Sciatic nerve (tissue), 2 donors: Measurements from ENCODE around the gene TFB1M. TPM values are rescaled to one million over a fixed set of nuclear protein-coding genes. Genes with fewer than 3 reads are reported as not detected.
"Not testable (repeated sequence)": the region's sequence is repeated elsewhere in the genome, so short reads cannot be mapped to it uniquely, and the experiment has no call there.

ENCODE experiments used
- ATAC-seq: fragments of 200-7000 bp; cut with Tn5 transposase; one replicate; pipeline ENCODE4 v1.9.1; 2020; ENCODE audit warnings: mild to moderate bottlenecking, moderate library complexity
- DNase-seq: peaks from one replicate; pipeline ENCODE4 v3.0.0-alpha.2; 2020; ENCODE audit warnings: low spot score
- intact Hi-C: fragments of 100-400 bp; cut with DNase I; formaldehyde crosslinking; loops from one replicate; pipeline ENCODE4 v1.14.2; 2022
- total RNA-seq: library from RNA; stranded (reverse); fragmentation: NEBNext Ultra II Directional; extraction: Animal tissue kit (Norgen Biotek cat#: 25700); gene quantifications from one replicate; pipeline ENCODE4 v1.2.1, GENCODE V29; 2021
- donor health status: DM: no; HTN: no; CAD: no.
- donor health status: DM: no; HTN: no; CAD: no.

Gene TFB1M
- total RNA-seq = 34.6 TPM

DNA sequence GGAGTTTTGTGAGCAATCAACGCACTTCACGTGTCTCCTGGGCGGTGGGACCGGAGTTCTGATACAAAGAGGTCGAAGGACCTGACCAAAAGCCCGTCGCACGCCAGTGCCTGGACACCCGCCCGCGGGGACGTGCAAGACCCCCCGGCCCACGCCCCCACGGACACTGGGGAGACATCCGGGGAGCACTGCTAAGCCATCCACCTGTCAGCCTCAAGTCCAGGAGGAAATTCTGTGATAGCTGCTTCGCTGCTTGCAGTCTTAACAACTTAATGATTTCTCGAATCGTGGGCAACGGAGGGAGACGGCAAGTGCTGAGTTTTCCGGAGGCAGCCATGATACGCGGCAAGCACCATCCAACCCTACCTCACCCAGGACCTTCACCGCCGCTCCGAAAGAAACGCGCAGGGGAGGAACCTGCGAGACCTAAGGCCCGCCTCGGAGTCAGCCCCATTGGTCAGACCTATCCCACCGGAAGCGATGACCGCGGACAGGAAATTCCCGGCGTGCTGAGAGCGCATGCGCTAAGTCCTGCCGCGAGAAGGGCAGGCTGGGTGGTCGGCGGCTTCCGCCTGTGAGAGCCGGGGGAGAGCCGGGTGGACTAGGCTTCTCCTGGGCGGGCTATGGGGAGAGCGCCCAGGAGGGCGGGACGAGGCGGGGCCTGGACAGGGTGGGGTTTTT, at the start of gene TFB1M:
TSS of gene TFB1M (minus strand) at position 393 of the 681 bp plus-strand sequence. CDS start at position 337, 56 bp downstream.
- ATAC-seq (peak; percentile 99), DNase-seq (peak; percentile 99)
- intact Hi-C loops = no loop called here

DNA sequence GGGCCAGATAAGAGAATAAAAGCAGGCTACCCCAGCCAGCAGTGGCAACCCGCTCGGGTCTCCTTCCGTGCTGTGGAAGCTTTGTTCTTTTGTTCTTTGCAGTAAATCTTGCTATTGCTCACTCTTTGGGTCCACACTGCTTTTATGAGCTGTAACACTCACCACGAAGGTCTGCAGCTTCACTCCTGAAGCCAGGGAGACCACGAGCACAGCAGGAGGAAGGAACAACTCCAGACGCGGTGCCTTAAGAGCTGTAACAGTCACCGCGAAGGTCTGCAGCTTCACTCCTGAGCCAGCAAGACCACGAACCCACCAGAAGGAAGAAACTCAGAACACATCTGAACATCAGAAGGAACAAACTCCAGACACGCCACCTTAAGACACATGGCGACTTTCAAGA, 49.7 kb upstream of the TFB1M start:
- ATAC-seq, DNase-seq, intact Hi-C loops: not testable (repeated sequence)

DNA sequence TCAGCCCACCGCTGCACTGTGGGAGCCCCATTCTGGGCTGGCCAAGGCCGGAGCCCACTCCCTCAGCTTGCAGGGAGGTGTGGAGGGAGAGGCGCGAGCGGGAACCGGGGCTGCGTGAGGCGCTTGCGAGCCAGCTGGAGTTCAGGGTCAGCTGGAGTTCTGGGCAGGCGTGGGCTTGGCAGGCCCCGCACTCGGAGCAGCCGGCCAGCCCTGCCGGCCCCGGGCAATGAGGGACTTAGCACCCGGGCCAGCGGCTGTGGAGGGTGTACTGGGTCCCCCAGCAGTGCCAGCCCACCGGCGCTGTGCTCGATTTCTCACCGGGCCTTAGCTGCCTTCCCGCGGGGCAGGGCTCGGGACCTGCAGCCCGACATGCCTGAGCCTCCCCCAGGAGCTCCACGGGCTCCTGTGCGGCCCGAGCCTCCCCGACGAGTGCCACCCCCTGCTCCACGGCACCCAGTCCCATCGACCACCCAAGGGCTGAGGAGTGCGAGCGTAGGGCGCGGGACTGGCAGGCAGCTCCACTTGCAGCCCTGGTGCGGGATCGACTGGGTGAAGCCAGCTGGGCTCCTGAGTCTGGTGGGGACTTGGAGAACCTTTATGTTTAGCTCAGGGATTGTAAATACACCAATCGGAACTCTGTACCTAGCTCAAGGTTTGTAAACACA, 48.8 kb upstream of the TFB1M start:
- ATAC-seq, intact Hi-C loops: not testable (repeated sequence)

DNA sequence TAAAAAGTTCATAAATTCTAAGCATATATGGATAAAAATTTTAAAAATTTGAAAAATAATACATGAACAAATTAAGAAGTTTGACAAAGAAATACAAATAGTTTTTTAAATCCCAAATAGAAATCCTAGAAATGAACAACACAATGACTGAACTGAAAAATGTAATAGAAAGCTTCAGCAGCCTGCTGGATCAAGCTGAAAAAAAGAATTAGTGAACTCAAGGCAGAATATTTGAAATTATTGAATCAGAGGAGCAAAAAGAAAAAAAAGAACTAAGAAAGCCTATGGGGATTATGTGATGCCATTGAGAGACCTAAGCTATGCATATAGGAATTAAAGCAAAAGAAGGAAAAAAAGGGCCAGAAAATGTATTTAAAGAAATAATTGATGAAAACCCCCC, 39.9 kb upstream of the TFB1M start:
- no peak for DNase-seq
- intact Hi-C loops = no loop called here
- no peak for ATAC-seq

More for the DNA sequence above, 48.8 kb upstream of the TFB1M start:
- not testable (repeated sequence) for DNase-seq

DNA sequence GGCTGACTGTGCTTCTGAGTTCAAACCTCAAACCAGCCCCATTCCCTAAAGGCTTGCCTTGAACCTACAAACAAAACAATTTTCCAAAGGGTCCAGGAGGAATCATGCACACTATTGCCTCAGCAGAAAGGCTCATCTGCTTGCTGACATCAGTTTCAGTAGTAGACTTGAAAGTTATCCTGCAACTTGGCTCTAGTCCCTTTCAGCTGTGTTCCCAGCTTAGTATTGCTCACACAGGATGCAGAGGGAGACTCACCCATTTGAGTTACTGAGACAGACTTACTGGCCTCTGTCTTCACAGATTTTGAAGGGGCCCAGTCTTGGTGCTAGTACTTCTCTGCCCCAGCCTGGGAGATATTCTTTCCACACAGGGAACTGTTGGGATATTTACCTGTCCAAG, 38.5 kb upstream of the TFB1M start:
- ATAC-seq (no peak), DNase-seq (no peak)
- intact Hi-C loops = no loop called here

DNA sequence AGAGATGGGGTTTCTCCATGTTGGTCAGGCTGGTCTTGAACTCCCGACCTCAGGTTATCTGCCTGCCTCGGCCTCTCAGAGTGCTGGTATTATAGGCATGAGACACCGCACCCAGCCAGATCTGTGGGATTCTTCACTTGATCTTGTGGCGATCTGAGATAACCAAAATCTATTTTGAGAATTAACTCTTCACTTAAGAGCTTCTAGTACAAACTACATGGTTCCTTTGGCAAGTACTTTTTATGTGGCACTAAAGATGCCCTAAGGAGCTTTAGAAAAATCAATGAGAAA, 37.8 kb upstream of the TFB1M start:
- intact Hi-C loops = no loop called here
- ATAC-seq (no peak), DNase-seq (no peak)

DNA sequence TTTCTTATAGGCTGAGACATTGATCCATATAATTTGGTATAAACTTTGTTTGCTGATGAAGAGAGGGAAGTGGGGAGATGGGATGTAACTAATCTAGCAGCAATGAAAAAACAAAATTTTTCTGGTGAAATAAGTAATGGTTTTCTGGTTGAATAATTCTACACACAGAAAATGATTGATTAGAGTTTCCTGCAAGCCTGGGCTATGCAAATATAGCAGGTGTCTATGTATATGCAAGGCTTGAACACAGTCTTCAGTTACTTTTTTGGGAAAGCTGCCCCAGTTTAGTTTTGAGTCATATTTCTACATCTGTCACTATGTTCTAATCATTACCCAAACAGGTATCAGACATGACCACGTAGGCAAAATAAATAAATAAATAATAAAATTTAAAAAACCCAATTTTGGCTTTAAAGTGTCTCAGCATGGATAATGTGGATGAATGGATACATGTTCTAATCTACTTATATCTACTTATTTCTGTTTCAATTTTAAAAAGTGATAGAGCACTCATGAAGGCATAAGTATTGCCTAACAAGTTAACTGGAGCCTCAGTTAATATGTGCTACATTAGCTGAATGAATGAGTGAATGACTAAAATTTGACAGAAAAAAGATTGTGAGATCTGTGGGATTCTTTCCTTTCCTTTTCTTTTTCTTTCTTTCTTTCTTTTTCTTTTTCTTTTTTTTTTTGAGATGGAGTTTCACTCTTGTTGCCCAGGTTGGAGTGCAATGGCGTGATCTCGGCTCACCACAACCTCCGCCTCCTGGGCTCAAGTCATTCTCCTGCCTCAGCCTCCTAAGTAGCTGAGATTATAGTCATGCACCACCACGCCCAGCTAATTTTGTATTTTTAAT, 37.2 kb upstream of the TFB1M start:
- intact Hi-C loops = no loop called here
- ATAC-seq = no peak

DNA sequence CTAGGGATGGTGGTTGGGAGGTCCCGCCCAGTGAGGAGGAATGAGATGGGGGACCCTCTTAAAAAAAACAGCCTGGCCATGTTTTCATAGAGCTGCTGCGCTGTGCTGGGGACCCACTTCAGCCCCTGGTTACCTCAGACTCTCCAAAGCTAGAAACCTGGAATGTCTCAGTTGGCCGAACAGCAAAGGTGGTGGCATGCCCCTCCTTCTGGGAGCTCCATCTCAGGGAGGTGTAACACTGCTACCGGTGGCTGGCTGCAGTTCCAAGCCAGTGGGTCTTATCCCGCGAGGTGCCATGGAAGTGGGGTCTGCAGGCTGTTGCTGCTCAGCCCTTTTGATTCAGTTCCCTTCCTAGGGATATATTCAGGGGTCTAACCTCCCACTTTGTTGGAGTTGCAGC, 35.7 kb upstream of the TFB1M start:
- intact Hi-C loops = no loop called here
- DNase-seq = no peak
- ATAC-seq = no peak

More for the DNA sequence above, 37.2 kb upstream of the TFB1M start:
- no peak for DNase-seq

DNA sequence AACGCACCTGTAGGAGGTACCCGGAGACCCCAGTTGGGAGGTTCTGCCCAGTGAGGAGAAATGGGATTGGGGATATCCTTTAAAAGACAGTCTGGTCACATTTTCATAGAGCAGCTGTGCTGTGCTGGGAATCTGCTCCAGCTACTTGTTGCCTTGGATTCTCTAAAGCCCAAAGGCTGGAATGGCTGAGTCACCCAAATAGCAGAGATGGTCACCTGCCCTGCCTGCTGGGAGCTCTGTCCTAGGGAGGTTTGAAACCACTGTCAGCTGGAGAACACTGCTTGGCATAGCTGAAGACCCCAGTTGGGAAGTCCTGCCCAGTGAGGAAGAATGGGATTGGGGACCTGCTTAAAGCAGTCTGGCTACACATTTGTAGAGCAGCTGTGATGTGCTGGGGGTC, 34.8 kb upstream of the TFB1M start:
- ATAC-seq (no peak), DNase-seq (no peak)
- intact Hi-C loops = no loop called here

DNA sequence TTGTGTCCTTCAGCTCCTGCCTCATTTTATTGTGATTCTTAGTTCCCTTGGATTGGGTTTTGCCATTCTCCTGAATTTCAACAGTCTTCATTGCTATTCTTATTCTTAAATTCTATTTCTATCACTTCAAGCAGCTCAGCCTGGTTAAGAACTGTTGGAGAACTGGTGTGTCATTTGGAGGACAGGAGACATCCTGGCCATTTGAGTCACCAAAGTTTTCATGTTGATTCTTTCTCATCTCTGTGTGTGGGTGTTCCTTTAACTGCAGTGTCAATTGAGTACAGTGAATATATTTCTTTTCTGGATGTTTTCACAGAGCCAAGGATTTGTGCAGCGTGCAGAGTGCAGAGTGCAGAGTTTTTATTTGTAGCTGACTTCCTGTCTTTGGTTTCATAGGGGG, 33.5 kb upstream of the TFB1M start:
- DNase-seq = no peak
- intact Hi-C loops = no loop called here
- ATAC-seq = no peak

DNA sequence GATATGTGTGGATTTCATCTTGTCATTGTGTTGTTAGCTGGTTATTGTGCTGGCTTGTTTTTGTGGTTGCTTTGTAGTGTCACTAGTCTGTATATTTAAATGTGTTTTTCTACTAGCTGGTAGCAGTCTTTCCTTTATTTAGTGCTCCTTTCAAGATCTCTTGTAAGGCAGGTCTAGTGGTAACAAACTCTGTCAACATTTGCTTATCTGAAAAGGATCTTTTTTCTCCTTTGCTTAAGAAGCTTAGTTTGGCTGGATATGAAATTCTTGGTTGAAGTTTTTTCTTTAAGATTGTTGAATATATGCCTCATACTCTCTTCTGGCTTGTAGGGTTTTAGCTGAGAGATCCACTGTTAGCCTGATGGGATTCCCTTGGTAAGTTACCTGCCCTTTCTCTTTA, 32.7 kb upstream of the TFB1M start:
- intact Hi-C loops = no loop called here
- DNase-seq = no peak
- no peak for ATAC-seq

DNA sequence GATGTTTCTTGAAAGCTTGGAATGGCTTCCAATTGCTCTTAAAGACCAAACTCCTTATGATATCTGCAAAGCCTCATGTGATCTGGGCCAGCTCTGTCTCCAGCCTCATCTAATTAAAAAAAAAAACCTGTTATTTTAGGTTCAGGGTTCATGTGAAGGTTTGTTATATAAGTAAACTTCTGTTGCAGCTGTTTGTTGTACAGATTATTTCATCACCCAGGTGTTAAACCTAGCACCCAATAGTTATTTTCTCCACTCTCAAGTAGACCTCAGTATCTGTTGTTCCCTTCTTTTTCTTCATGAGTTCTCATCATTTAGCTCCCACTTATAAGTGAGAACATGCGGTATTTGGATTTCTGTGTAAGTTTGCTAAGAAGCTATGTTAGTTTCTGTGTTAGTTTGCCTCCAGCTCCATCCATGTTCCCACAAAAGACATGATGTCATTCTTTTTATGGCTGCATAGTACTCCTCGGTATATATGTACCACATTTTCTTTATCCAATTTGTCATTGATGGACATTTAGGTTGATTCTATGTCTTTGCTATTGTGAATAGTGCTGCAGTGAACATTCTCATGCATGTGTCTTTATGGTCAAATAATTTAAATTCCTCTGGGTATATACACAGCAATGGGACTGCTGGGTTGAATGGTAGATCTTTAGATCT, 30.2 kb upstream of the TFB1M start:
- ATAC-seq (no peak), DNase-seq (no peak)
- intact Hi-C loops = no loop called here

DNA sequence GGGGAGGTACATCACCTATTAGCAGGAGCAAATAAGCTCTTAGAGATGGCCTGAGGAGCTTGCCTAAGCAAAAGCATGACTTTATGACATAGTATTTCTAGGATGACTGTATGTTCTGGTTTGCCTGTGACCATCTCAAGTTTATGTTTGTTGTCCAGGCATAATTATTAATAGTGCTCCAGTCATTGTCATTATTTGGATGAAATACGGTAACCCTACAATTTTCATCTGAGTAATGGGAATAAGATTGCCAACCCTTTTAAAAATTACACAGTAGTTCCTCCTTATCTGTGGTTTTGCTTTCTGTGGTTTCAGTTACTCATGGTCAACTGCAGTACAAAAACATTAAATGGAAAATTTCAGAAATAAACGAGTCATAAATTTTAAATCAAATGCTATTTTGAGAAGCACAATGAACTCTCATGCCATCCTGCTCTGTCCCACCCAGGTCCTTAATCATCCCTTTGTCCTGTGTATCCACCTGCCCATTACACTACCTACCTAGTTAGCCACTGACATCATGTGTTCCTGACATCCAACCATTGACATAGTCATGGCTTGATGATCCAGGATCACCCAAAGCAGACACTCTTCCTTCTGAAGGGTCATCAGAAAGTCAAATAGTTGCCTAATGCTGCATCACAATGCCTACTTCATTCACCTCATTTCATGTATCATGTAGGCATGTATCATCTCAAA, 27.0 kb upstream of the TFB1M start:
- intact Hi-C loops = no loop called here
- ATAC-seq = no peak
- DNase-seq = no peak

DNA sequence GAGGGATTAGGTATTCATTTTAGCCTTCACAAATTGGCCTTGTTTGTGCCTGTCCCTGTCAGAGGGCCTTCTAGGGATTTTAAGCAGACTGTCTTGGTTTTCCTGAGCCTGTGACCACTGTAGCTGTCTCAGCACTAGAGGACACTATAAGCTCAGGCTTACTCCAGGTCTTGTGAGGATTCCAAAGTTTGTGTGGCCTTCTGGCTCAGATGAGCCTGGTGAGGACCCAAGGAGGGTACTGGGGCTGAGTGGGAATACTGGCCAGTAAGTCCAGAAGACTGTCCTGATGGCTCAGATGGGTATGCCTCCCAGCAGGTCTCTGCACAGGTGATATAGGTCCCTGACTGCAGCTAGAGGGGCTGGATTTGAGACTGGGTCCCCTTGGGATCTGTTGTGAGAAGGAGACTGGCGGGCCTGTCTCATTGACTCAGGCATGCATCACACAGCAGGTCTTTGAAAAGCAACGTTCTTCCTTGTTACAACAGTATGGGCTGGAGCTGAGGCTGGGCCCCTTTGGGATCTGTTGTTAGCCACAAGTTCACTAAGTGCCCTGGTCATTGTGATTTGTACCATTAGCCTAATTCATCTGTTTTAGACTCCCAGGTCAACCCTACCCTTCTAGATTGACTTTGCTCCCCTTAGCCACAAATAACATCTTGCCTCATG, 26.3 kb upstream of the TFB1M start:
- DNase-seq (no peak), ATAC-seq (no peak)
- intact Hi-C loops = no loop called here

DNA sequence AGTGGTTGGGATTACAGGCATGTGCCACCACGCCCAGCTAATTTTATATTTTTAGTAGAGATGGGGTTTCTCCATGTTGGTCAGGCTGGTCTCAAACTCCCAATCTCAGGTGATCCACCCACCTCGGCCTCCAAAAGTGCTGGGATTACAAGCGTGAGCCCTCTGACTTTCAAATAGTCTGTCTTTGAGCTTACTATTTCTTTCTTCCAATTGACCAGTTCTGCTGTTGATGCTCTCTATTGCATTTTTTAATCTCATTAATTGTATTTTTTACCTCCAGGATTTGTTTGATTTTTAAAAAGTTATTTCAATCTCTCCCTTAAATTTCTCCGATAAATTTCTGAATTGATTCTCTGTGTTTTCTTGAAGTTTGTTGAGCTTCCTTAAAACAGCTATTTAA, 25.6 kb upstream of the TFB1M start:
- ATAC-seq, DNase-seq, intact Hi-C loops: not testable (repeated sequence)

DNA sequence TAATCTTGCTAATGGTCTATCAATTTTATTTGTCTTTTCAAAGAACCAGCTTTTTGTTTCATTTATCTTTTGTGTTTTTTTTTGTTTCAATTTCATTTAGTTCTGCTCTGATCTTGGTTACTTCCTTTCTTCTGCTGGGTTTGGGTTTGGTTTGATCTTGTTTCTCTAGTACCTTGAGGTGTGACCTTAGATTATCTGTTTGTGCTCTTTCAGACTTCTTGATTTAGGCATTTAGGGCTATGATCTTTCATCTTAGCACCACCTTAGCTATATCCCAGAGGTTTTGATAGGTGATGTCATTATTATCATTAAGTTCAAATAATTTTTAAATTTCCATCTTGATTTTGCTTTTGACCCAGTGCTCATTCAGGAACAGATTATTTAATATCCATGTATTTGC, 24.0 kb upstream of the TFB1M start:
- DNase-seq, intact Hi-C loops, ATAC-seq: not testable (repeated sequence)

DNA sequence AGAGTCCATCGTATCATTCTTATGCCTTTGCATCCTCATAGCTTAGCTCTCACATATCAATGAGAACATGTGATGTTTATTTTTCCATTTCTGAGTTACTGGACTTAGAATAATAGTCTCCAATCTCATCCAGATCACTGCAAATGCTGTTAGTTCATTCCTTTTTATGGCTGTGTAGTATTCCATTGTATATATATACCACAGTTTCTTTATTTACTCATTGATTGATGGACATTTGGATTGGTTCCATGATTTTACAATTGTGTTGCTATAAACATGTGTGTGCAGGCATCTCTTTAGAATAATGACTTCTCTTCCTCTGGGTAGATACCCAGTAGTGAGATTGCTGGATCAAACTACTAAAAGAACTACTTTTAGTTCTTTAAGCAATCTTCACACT, 21.0 kb upstream of the TFB1M start:
- DNase-seq = no peak
- ATAC-seq = no peak
- intact Hi-C loops = no loop called here

DNA sequence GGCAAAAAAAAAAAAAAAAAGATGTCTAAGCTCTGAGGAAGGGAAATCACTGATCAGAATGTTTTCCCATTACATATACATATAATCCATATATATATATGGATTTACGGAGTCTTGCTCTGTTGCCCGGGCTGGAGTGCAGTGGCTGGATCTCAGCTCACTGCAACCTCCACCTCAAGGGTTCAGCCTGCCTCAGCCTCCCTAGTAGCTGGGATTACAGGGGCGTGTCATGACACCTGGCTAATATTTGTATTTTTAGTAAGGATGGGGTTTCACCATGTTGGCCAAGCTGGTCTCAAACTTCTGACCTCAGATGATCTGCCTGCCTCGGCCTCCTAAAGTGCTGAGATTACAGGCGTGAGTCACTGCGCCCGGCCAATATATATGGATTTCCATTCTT, 19.8 kb upstream of the TFB1M start:
- intact Hi-C loops, ATAC-seq: not testable (repeated sequence)

More for the DNA sequence above, 19.8 kb upstream of the TFB1M start:
- not testable (repeated sequence) for DNase-seq
